GM19463 (cell line): Measurements from ENCODE around the gene WDR35.
"Not testable (repeated sequence)": the region's sequence is repeated elsewhere in the genome, so short reads cannot be mapped to it uniquely, and the experiment has no call there.

ENCODE experiments used
- ATAC-seq: cut with Tn5 transposase; IDR thresholded peaks from one replicate; pipeline ENCODE4 v1.9.1; 2021; ENCODE audit warnings: mild to moderate bottlenecking, moderate library complexity; ENCODE audit not compliant: unreplicated experiment

WDR35 gene

GRCh38 chr2:19895535-19895934 lies 94.4 kb downstream of the WDR35 start:
- no peak for ATAC-seq

- ATAC-seq = peak; percentile 12
Measured at GRCh38 chr2:19894134-19894792, 95.6 kb downstream of the WDR35 start.

- ATAC-seq = peak; percentile 67
Measured at GRCh38 chr2:19893520-19894133, 96.3 kb downstream of the WDR35 start.

- ATAC-seq = not testable (repeated sequence)
Measured at GRCh38 chr2:19891971-19892370, 97.9 kb downstream of the WDR35 start.

- ATAC-seq = no peak
Measured at GRCh38 chr2:19890104-19890503, 99.8 kb downstream of the WDR35 start.

GRCh38 chr2:19888831-19889230 lies 101.1 kb downstream of the WDR35 start:
- no peak for ATAC-seq

- ATAC-seq = no peak
Measured at GRCh38 chr2:19887510-19887909, 102.4 kb downstream of the WDR35 start.

GRCh38 chr2:19886261-19886660 lies 103.6 kb downstream of the WDR35 start:
- no peak for ATAC-seq

- no peak for ATAC-seq
Measured at GRCh38 chr2:19885791-19886190, 104.1 kb downstream of the WDR35 start.

- ATAC-seq = no peak
Measured at GRCh38 chr2:19883971-19884720, 105.8 kb downstream of the WDR35 start.

GRCh38 chr2:19883486-19883885 lies 106.4 kb downstream of the WDR35 start:
- ATAC-seq = no peak

GRCh38 chr2:19882286-19882685 lies 107.6 kb downstream of the WDR35 start:
- ATAC-seq = no peak

- no peak for ATAC-seq
Measured at GRCh38 chr2:19881908-19882265, 108.0 kb downstream of the WDR35 start.

- ATAC-seq = no peak
Measured at GRCh38 chr2:19881221-19881907, 108.5 kb downstream of the WDR35 start.

GRCh38 chr2:19880191-19880590 lies 109.7 kb downstream of the WDR35 start:
- not testable (repeated sequence) for ATAC-seq

GRCh38 chr2:19879120-19879519 lies 110.8 kb downstream of the WDR35 start:
- ATAC-seq = no peak

GRCh38 chr2:19878268-19879046 lies 111.4 kb downstream of the WDR35 start:
- no peak for ATAC-seq

- no peak for ATAC-seq
Measured at GRCh38 chr2:19876751-19877150, 113.2 kb downstream of the WDR35 start.

GRCh38 chr2:19875280-19875679 lies 114.6 kb downstream of the WDR35 start:
- ATAC-seq = no peak

GRCh38 chr2:19874726-19875125 lies 115.2 kb downstream of the WDR35 start:
- ATAC-seq = no peak

GRCh38 chr2:19873014-19873413 lies 116.9 kb downstream of the WDR35 start:
- ATAC-seq = no peak
